ENCODE data around the gene HDAC1.

HDAC1 gene

GRCh38 chr1:32318127-32318869 lies 26.4 kb downstream of the HDAC1 start:
- no peak for TF ChIP-seq CTCF (IDR thresholded peaks at IDR 0.05; ENCODE audit: low read depth, low read length, missing control alignments)
- DNase-seq (ENCODE audit: low read depth), result no peak
- no peak overlapping the region for H3K4me3 ChIP-seq (ENCODE audit: low read depth, low read length)

GRCh38 chr1:32321712-32322291 lies 29.9 kb downstream of the HDAC1 start:
- DNase-seq (ENCODE audit: low read depth), result no peak
- H3K4me3 ChIP-seq (ENCODE audit: low read depth, low read length), result no peak overlapping the region
- TF ChIP-seq CTCF (IDR thresholded peaks at IDR 0.05; ENCODE audit: low read depth, low read length, missing control alignments), result no peak

GRCh38 chr1:32327204-32327603 lies 35.3 kb downstream of the HDAC1 start:
- H3K4me3 ChIP-seq (ENCODE audit: low read depth, low read length), result no peak overlapping the region
- no peak for TF ChIP-seq CTCF (IDR thresholded peaks at IDR 0.05; ENCODE audit: low read depth, low read length, missing control alignments)
- DNase-seq (ENCODE audit: low read depth), result no peak

- no peak overlapping the region for H3K4me3 ChIP-seq (ENCODE audit: low read depth, low read length)
- TF ChIP-seq CTCF (IDR thresholded peaks at IDR 0.05; ENCODE audit: low read depth, low read length, missing control alignments), result no peak
Measured at GRCh38 chr1:32329931-32330466, 38.1 kb downstream of the HDAC1 start.

GRCh38 chr1:32330558-32331151 lies 38.8 kb downstream of the HDAC1 start:
- no peak for DNase-seq (ENCODE audit: low read depth)
- H3K4me3 ChIP-seq (ENCODE audit: low read depth, low read length), result no peak overlapping the region
- no peak for TF ChIP-seq CTCF (IDR thresholded peaks at IDR 0.05; ENCODE audit: low read depth, low read length, missing control alignments)

More at GRCh38 chr1:32329931-32330466, 38.1 kb downstream of the HDAC1 start:
- DNase-seq (ENCODE audit: low read depth), result no peak

- no peak overlapping the region for H3K4me3 ChIP-seq (ENCODE audit: low read depth, low read length)
- no peak for DNase-seq (ENCODE audit: low read depth)
- TF ChIP-seq CTCF (IDR thresholded peaks at IDR 0.05; ENCODE audit: low read depth, low read length, missing control alignments), result no peak
Measured at GRCh38 chr1:32331549-32331948, 39.7 kb downstream of the HDAC1 start.

Data from GM12864 (cell line).